ENCODE results near the gene DMPK.
A peak's percentile ranks its signal among the peaks of the same experiment; 100 is the strongest.

DMPK gene

DNA sequence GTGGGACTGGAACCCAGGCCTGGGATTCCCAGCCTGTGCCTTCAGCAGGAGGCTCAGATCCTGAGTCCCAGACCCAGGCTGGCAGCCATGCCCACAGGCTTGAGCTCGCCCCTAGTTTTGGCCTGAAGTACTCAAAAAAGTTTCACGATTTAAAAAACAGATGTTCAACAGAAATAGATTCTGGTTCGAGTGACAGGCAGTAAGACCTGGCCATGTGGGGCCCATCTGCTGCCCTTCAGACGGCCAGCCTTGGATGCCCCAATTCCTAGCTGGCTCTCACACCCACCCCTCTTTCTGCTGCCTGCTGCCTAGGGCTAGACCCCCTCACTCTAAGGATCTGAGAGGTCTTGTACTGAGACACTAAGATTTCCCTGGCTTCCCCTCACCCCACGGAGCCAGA, 2.8 kb upstream of the DMPK start:
- no peak for DNase-seq

DNA sequence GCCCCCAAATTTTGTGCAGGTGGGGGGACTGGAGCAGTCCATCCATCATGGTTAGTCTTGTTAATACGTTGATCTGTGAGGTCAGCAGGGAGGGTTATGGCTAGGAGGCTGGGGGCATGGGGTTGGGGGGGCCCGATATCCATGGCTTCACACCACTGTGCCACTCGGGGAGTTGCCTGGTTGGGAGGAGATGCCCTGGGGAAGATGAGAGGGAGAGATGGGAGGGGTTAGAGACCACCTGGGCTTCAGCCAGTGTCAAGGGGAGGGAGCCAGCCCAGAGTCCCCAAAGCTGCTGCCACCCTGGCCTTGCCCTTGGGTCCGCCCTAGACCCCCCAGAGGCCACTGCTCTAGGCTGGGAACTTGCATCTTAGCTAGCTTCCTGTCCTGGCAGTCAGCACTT, 1.8 kb upstream of the DMPK start:
- no peak for DNase-seq

DNA sequence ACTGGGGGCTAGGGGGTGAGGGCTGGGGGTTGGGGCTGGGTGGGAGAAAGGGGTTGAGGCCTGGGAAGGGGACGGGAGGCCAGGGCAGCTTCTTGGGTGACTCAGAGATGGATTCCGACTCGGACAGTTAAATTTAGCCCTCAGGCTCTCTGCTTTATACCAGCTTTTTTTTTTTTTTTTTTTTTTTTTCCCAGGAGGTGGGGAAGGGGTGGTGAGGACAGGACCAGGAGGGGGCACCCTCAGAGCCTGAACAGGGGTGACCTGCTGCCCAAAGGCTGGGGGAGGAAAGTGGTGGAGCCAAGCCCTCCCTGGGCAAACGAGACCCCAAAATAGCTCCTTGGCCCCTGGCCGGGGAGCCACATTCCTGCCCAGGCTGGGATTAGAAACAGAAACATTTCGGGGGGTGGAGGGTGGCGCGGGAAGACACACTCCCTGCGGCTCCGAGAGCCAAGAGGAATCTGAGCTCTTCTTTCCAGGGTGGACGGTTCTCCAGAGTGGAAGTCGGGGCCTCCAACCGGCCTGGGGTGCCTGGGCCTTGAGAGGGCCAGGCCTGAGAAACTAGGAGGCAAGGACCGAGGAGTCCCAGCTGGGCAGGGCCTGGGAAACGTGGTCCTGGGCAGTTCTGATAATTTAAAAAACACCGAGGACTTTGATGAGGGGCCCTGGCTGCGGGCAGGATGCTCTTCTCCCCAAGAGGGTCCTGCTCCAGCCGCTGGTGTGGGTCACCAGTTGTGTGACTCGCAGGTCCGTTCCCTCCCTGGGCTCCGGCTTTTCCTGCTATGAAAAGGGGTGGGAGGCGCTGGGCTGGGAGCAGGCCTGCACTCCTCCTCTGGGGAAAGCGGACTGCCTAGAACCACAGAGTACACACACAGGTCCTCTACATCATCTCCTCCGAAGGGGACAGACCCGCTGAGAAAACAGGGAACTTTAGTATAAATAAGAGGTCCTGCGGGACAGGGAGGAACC, 813 bp upstream of the DMPK start:
- no peak for DNase-seq

DNA sequence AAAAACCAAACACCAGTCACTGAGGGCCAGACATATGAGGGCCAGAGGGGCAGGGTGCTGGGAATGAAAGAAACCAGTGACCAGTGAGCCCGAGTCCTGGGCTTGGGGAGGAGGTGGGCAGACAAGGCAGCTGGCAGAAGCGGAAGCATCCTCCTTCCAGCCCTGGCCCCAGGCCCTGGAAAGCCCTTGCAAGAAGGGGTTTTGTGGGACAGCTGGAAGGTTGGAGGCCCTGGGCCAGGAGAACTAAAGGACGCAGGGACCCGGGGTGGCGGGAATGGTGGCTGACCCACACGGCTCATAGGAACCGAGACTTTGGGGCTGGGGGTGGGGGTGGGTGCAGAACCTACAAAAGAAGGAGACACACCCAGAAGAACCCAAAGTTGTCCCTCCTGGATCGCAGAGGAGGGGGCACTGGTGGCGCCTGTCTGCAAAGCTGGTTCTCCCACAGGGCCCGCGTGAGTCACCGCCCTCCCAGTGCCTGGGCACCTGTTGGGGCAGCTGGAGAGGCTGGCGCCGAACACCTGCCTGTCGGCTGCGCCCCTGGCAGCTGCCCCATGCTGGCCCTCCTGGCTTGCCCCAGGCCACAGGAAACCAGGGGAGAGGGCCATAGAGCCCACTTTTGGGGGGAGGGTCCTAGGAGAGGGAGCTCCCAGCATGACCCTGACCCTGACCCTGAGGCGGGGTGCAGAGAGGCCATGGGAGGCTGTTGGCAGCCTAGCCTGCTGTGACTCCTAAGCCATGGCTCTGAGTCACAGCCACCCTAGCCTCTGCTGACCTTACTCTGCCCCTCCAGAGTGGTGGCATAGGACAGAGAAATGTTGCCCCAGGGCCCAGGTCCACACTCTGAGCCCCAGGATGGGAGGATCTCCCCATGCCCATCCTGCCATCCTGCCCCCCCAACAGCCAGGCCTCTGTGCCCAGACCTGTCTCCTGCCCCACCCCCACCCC, 802 bp downstream of the DMPK start:
- no peak for DNase-seq

DNA sequence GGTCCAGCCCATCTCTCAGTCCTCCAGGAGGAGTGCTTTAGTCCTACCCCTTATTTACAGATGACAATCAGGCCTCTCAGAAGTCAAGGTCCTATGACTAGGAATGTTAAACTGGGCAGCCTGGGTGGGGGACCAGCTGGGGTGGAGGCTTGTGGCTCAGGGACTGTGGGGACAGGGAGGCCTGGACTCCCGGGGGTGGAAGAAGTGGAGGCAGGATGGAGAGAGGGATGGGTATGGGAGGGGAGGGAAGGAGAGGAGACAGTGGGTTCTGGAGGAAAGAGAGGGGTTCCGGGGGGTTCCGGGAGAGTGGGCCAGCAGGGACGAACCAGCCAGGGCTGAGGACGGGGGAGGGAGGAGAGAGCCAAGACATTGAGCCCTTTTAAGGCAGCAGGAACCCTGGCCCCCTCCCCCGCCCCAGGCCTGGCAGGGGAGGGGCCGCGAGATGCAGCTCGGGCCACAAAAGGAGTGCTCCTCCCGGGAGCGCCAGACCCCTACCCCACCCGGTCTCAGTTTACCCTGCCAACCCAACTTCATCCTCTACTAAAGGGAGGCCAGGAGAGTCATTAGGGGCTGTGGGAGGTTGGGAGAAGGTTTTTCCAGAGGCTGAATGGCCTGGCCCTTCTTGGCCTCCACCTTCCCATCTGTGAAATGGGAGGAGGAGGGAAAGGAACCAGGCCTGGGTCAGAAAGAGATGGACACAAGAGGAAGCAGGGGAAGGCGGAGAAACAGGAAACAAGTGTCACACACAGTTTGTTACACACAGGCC, 1.7 kb downstream of the DMPK start:
- no peak for DNase-seq

DNA sequence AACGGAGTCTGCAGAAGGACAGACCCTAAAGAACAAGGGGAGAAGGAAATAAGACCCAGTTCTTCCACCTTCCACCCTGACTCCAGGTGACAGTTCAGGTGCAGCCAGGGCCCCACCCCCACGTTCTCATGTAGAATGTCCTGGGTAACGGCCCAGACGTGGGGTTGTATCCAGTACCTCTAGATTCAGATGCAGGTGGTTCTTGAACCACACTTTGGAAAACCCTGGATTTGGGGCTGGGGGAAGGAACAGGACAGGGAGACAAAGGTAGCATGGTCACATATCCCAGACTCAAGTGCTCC, 2.2 kb downstream of the DMPK start:
- DNase-seq = no peak

DNA sequence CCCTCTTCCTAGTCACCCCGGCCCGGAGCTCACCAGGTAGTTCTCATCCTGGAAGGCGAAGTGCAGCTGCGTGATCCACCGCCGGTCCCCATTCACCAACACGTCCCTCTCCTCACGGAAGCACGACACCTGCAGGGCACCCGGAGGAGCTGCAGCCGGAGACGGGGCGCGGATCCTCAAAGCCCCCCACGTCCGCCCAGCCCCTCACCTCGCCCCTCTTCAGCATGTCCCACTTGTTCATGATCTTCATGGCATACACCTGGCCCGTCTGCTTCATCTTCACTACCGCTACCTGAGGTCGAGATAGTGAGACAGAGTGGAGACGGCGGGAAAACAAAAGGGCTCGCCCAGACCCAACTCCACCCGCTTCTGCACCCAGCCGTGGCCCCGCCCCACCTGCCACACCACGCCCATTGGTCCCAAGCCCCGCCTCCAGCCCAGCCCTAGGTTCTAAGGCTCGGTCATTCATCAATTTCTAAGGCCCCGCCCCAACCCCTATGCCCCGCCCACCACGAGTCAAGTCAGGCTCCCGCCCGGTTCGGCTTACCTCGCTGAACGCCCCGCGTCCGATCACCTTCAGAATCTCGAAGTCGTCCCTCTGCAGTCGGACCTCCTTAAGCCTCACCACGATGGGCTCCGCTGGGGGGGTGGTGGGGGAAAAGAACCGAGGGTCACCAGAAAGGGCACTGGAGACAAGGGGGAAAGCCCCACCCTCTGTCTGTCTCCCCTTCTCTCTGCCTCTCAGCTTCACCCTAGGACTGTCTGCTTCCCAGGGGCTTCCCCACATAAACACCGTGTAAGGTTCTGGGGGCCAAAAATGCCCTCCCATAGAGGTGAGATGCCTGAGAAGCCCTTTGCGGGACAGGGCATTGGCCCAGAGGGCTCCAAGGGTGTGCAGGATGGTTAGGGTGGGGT, 2.8 kb downstream of the DMPK start:
- peak; percentile 88 for DNase-seq

DNA sequence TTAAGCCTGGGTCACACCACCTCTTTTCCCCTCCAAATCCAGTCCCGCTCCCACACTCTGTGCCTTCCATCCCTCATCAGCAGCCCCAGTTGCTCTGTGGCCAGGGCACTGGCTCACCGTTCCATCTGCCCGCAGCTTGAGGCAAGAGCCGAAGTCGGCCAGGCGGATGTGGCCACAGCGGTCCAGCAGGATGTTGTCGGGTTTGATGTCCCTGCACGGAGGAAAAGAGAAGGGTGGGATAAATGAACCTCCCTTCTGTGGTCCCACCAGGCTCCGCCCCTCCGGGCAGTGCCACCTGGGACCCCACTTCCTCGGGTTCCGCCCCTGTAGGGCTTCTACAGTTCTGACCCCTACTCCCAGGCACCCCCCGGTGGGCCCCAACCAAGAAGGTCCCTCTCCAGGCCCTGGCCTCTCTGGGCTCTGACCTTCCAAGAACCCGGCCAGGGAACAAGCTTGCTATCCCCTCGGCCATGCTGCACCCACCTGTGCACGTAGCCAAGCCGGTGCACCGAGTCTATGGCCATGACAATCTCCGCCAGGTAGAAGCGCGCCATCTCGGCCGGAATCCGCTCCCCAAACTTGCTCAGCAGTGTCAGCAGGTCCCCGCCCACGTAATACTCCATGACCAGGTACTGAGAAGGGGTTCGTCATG, 4.2 kb downstream of the DMPK start:
- DNase-seq = no peak

DNA sequence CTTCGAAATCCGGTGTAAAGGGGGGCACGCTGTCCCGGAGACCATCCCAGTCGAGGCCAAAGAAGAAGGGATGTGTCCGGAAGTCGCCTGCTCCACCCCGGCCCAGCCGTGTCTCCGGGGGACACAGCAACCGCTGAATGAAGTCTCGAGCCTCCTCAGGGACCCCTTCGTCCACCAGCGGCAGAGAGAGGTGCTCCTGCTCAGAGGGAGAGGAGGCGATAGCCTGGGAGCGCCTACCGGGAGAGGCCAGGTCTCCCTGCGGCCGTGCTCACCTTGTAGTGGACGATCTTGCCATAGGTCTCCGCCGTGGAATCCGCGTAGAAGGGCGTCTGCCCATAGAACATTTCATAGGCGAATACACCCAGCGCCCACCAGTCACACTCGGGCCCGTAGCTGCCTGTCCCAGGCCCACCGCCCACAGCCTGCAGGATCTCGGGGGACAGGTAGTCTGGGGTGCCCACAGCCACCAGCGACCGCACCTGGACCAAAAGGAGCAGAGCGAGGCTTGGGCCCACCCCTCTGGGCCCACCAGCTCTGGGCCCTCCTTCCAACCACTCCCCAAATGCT, 4.8 kb downstream of the DMPK start:
- DNase-seq = no peak

DNA sequence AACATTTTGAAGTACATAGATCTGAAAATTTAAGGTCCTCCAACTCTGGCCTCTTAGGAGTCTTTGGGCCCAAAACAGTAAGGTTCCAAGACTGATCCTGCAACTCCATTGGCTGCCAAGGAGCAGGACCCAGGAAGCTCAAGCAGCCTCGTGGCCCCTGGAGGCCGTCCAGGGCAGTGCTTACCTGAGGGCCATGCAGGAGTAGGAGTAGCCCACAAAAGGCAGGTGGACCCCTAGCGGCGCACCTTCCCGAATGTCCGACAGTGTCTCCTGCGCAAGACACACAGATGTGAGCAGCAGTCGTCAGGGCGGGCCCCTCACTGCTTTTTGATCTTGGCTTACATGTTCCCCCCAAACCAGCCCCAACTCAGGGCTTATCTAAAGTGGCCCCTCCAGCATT, 7.5 kb downstream of the DMPK start:
- no peak for DNase-seq

DNA sequence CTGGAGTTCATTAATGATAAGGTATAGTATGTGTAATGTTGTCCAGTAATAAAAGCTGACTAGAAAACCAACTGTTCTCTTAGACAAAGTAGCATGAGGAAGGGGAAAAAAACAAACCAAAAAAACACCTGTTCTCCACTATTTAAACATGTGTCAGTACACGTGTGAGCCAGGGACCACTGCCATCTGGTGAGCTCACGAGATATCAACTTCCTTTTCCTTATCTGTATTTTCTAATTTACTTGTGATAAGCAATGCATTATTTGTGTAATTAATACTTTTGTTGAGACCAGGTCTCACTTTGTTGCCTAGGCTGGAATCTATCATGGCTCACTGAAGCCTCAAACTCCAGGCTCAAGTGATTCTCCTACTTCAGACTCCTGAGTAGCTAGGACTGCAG, 8.9 kb downstream of the DMPK start:
- no peak for DNase-seq

DNA sequence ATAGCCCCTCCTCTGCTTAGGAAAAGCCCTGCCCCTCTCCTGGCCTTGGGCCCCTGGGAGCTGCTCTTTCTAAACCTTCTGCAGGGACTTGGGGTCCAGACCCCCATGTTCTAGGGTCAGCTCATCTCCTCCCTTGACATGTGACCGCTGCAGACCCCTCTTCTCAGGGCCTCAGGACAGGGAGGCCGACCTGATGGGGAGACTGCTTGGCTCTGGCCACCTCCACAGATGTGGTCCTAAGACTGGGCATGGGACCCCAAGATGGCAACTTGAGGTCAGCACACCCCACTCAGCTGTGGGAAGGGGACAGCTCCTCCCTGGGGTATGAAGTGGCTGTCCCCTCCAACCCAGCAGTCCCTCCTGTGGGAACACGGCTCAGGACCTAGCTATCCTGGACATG, 9.4 kb downstream of the DMPK start:
- no peak for DNase-seq

DNA sequence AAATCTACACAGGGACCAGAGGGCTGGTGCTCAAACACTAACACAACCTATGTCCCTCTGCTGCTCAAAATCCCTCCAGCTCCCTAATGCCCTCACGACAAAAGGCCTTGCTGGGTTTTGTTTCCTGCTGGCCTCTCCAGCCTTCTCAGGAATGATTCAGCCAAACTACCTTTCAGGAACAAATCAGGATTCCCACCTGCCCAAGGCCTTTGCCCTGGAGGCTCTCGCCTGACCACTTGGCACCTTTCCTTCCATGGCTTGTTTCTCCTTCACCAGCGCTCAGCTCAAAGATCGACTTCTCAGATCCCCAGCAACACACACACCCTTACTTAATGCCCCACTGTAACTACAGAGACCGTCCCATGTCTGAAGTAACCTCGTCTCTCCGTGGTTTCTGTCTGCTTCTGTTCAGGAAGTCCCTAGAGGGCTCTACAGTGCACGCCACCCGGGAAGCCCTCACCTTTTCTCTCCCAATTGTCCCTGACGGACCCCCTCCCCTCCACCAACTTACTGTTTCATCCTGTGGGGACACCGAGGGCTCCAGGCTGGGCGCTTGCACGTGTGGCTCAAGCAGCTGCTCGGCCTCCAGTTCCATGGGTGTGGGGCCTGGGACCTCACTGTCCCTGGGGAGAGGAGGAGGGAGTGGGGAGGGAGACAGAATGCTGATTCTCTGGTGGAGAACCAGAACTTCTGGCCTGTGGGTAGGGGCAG, 10.0 kb downstream of the DMPK start:
- no peak for DNase-seq

DNA sequence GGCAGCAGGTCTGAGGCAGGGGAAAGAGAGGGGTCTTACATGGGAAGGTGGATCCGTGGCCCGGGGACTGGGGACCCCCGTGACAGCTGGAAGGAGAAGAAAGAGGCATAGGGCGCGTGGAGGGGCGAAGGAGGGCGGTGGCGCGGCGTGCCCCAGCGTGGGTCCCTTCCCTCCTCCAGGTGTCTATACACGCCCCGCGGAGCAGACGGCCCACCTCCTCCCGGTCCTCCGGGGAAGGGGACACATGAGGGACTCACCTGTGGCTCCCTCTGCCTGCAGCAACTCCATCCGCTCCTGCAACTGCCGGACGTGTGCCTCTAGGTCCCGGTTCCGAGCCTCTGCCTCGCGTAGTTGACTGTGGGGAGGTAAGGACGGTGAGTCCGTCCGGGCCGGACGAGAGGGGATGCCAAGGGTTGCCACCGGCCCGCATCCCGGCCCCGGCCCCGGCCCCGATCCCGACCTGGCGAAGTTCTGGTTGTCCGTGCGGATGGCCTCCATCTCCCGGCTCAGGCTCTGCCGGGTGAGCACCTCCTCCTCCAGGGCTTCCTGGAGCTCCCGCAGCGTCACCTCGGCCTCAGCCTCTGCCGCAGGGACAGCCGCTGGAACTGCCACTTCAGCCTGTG, 10.9 kb downstream of the DMPK start:
- DNase-seq = no peak

DNA sequence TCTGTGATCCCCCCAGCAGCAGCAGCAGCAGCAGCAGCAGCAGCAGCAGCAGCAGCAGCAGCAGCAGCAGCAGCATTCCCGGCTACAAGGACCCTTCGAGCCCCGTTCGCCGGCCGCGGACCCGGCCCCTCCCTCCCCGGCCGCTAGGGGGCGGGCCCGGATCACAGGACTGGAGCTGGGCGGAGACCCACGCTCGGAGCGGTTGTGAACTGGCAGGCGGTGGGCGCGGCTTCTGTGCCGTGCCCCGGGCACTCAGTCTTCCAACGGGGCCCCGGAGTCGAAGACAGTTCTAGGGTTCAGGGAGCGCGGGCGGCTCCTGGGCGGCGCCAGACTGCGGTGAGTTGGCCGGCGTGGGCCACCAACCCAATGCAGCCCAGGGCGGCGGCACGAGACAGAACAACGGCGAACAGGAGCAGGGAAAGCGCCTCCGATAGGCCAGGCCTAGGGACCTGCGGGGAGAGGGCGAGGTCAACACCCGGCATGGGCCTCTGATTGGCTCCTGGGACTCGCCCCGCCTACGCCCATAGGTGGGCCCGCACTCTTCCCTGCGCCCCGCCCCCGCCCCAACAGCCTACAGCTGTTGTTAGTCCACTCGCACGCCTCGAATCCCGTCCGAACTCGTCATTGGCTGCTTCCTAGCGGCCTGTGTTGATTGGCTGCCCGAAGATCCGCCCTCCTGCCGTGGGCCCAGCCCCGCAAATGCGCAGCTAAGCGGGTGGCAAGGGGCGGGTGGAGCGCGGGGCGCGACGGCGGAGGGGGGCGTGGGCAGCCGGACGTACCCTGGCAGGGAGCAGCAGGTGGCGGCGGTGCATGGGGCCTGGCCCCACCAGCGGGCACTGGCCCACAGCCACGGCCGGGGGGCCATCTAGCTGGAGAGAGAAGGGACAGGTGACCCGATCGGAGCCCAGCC, 11.8 kb downstream of the DMPK start:
- DNase-seq = peak; percentile 92

DNA sequence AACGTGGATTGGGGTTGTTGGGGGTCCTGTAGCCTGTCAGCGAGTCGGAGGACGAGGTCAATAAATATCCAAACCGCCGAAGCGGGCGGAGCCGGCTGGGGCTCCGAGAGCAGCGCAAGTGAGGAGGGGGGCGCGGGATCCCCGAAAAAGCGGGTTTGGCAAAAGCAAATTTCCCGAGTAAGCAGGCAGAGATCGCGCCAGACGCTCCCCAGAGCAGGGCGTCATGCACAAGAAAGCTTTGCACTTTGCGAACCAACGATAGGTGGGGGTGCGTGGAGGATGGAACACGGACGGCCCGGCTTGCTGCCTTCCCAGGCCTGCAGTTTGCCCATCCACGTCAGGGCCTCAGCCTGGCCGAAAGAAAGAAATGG, 12.5 kb downstream of the DMPK start:
- DNase-seq = no peak

DNA sequence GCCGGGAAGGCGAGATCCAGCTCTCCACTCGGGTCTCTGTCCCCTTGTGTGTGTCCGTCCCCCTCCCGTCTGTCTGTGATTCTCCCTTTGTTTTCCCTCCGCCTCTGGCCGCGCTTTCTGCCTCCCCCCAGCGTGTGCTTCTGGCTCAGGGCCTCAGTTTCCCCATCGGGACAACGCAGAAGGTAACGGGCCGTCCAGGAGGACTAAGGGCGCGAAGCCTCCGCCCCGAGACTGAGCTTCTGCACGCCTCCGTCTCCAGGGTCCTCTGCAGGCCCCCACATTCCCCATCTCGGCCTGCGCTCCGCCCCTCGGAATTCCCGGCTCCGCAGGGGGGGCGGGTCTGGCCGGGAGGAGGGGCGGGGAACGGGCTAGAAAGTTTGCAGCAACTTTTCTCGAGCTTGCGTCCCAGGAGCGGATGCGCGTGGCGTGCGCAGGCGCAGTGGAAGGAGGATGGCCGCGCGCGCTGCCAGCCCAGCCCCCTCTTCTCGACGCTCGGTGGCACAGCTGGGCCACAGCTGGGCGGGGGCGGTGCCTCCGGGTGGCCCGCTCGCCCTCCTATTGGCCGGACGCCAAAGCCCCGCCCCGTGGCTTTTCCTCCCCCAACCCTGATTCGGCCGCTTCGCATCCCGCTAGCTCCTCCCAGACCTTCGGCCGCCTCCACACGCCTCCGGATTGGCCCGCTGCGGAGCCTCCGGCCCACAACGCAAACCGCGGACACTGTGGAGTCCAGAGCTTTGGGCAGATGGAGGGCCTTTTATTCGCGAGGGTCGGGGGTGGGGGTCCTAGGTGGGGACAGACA, 13.1 kb downstream of the DMPK start, which contains the start of gene SIX5:
TSS of gene SIX5 (minus strand) at position 269 of the 799 bp plus-strand sequence. CDS start 408 bp downstream, outside the sequence.
- DNase-seq = peak; percentile 97

DNA sequence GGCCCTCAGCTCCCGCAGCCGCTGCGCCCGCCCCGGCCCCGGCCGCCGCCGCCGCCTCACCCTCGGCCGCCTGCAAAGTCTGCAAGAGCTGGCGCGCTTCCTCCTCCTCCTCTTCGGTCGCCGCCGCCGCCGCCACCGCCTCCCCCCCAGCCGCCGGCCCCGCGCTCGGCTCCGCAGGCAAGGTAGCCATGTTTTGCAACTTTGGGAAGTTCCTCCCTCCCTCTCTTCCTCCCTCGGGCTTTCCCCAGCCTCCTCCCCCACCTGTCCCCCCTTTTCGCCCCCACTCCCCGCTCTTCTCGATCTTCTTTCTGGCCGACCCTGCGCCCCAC, 13.7 kb downstream of the DMPK start:
- peak; percentile 53 for DNase-seq

Data from CD4-positive, alpha-beta T cell treated with Interleukin-12 subunit alpha and Interleukin-12 subunit beta, for 1 hour (primary cell).